ENCODE data around the gene PRTN3.
"Not testable (repeated sequence)": the region's sequence is repeated elsewhere in the genome, so short reads cannot be mapped to it uniquely, and the experiment has no call there.

The PRTN3 gene

GRCh38 chr19:829129-829758, 11.6 kb upstream of the PRTN3 start:
- H3K9me3 ChIP-seq (ENCODE audit: insufficient read depth, low read length) = no peaks in the 10 kb centered on the region
- H3K4me3 ChIP-seq (ENCODE audit: insufficient read length, low read depth) = no peak overlapping the region
- H3K27me3 ChIP-seq (ENCODE audit: insufficient read depth, insufficient read length) = no peaks in the 10 kb centered on the region
- no peaks in the 10 kb centered on the region for H3K36me3 ChIP-seq (ENCODE audit: insufficient read depth, insufficient read length, low read length)
- no peak for TF ChIP-seq YY1 (IDR thresholded peaks at IDR 0.05; ENCODE audit: insufficient read depth, insufficient read length)
- no peak for TF ChIP-seq ZNF274 (IDR thresholded peaks at IDR 0.05; ENCODE audit: low read depth, low read length)
- TF ChIP-seq SUZ12 (IDR thresholded peaks at IDR 0.05; ENCODE audit: extremely low read depth, insufficient read depth, insufficient read length) = no peak
- no peak for DNase-seq (ENCODE audit: low read depth, low spot score)
- no peak overlapping the region for H3K9ac ChIP-seq (ENCODE audit: insufficient read length, low read depth)
- peaks cover 5% of the 10 kb centered on the region for H3K4me1 ChIP-seq (ENCODE audit: insufficient read depth, insufficient read length)

- H3K27me3 ChIP-seq (ENCODE audit: insufficient read depth, insufficient read length) = no peaks in the 10 kb centered on the region
- H3K9me3 ChIP-seq (ENCODE audit: insufficient read depth, low read length) = no peaks in the 10 kb centered on the region
- H3K36me3 ChIP-seq (ENCODE audit: insufficient read depth, insufficient read length, low read length) = no peaks in the 10 kb centered on the region
- TF ChIP-seq SUZ12 (IDR thresholded peaks at IDR 0.05; ENCODE audit: extremely low read depth, insufficient read depth, insufficient read length) (no peak), YY1 (IDR thresholded peaks at IDR 0.05; ENCODE audit: insufficient read depth, insufficient read length) (no peak), ZNF274 (IDR thresholded peaks at IDR 0.05; ENCODE audit: low read depth, low read length) (no peak)
- no peak for DNase-seq (ENCODE audit: low read depth, low spot score)
- no peak overlapping the region for H3K4me3 ChIP-seq (ENCODE audit: insufficient read length, low read depth)
- peaks cover 3% of the 10 kb centered on the region for H3K4me1 ChIP-seq (ENCODE audit: insufficient read depth, insufficient read length)
- H3K9ac ChIP-seq (ENCODE audit: insufficient read length, low read depth) = no peak overlapping the region
Observed at GRCh38 chr19:831407-832369, 9.1 kb upstream of the PRTN3 start.

DNA sequence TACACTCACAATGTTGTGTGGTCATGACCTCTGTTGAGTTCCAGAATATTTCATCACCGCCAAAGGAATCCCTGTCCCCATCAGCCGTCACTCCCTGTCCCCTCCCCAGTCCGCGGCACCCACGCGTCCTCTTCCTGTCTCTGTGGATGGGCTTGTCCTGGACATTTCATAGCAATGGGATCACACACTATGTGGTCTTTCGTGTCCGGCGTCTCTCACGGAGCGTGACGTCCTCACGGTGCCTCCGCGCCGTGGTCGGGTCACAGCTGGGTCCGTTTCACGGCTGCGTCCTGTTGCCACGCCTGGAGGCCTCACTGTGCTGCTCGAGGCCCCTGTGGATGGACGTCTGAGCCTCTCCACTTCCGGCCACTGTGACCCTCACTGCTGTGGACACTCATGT, 6.6 kb upstream of the PRTN3 start:
- H3K4me1 ChIP-seq (ENCODE audit: insufficient read depth, insufficient read length) = peaks cover 5% of the 10 kb centered on the region
- no peak for DNase-seq (ENCODE audit: low read depth, low spot score)
- no peaks in the 10 kb centered on the region for H3K36me3 ChIP-seq (ENCODE audit: insufficient read depth, insufficient read length, low read length)
- H3K27me3 ChIP-seq (ENCODE audit: insufficient read depth, insufficient read length) = no peaks in the 10 kb centered on the region
- no peak overlapping the region for H3K4me3 ChIP-seq (ENCODE audit: insufficient read length, low read depth)
- no peaks in the 10 kb centered on the region for H3K9me3 ChIP-seq (ENCODE audit: insufficient read depth, low read length)
- TF ChIP-seq YY1 (IDR thresholded peaks at IDR 0.05; ENCODE audit: insufficient read depth, insufficient read length) (no peak), SUZ12 (IDR thresholded peaks at IDR 0.05; ENCODE audit: extremely low read depth, insufficient read depth, insufficient read length) (no peak), ZNF274 (IDR thresholded peaks at IDR 0.05; ENCODE audit: low read depth, low read length) (no peak)
- no peak overlapping the region for H3K9ac ChIP-seq (ENCODE audit: insufficient read length, low read depth)

DNA sequence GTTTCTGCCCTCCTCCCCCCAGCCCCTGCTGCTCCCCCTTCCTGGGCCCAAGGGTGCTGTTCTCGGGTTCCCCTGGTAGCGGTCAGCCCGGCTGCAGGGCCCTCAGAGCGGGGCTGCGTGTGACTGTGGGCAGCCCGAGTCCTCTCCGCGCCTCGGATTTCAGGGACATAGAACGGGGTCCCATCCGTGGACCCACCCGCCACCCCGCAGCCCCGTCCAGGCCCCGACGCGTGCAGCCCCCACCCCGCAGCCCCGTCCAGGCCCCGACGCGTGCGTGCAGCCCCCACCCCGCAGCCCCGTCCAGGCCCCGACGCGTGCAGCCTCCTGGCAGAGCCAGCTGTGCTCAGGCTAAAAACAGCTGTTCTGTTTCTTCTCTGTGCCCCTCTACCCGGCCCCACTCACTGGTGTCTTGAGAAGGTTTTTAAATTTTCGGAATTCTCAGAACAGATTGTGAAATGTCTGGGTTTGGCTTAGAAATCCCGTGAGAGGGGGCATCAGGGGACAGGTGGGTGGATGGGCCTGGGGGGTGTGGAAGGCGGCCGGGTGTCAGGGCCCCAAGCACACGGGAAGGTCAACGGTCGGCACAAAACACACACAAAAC, 5.5 kb upstream of the PRTN3 start:
- DNase-seq (ENCODE audit: low read depth, low spot score) = no peak
- no peak for TF ChIP-seq YY1 (IDR thresholded peaks at IDR 0.05; ENCODE audit: insufficient read depth, insufficient read length)
- TF ChIP-seq SUZ12 (IDR thresholded peaks at IDR 0.05; ENCODE audit: extremely low read depth, insufficient read depth, insufficient read length) = no peak
- TF ChIP-seq ZNF274 (IDR thresholded peaks at IDR 0.05; ENCODE audit: low read depth, low read length) = no peak
- H3K27me3 ChIP-seq (ENCODE audit: insufficient read depth, insufficient read length) = no peaks in the 10 kb centered on the region
- H3K9me3 ChIP-seq (ENCODE audit: insufficient read depth, low read length) = no peaks in the 10 kb centered on the region
- H3K36me3 ChIP-seq (ENCODE audit: insufficient read depth, insufficient read length, low read length) = no peaks in the 10 kb centered on the region
- no peak overlapping the region for H3K4me3 ChIP-seq (ENCODE audit: insufficient read length, low read depth)
- peaks cover 5% of the 10 kb centered on the region for H3K4me1 ChIP-seq (ENCODE audit: insufficient read depth, insufficient read length)
- no peak overlapping the region for H3K9ac ChIP-seq (ENCODE audit: insufficient read length, low read depth)

GRCh38 chr19:842802-843179, 2.0 kb downstream of the PRTN3 start:
- not testable (repeated sequence) for H3K9me3 ChIP-seq (ENCODE audit: insufficient read depth, low read length); DNase-seq (ENCODE audit: low read depth, low spot score); H3K36me3 ChIP-seq (ENCODE audit: insufficient read depth, insufficient read length, low read length); H3K9ac ChIP-seq (ENCODE audit: insufficient read length, low read depth); H3K4me3 ChIP-seq (ENCODE audit: insufficient read length, low read depth)
- H3K4me1 ChIP-seq (ENCODE audit: insufficient read depth, insufficient read length) = peaks cover 17% of the 10 kb centered on the region
- peaks cover 16% of the 10 kb centered on the region for H3K27me3 ChIP-seq (ENCODE audit: insufficient read depth, insufficient read length)

DNA sequence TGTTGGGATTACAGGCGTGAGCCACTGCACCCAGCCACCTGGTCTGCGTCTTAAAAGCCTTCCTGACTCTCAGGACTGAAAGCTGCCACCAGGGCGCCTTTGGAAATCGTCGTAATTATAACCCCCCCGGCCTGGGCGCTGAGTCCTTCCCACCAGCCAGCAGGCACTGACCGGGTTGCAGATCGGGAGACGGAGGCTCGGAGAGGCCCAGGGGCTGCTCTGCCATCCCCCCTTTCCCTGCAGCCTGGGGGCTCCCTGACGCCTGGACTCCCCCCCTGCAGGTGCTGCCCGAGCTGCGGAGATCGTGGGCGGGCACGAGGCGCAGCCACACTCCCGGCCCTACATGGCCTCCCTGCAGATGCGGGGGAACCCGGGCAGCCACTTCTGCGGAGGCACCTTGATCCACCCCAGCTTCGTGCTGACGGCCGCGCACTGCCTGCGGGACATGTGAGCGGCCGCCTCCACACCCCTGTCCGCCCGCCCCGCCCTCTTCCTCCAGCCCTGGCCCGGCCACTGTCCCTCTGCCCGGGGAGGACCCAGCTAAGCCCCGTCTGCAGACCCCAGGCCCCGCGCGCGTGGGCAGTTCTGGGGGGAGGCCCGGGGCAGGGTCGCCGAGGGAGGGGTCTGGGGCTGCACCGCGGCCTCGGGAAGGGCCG, 2.5 kb downstream of the PRTN3 start:
- H3K9me3 ChIP-seq (ENCODE audit: insufficient read depth, low read length) = no peaks in the 10 kb centered on the region
- DNase-seq (ENCODE audit: low read depth, low spot score) = no peak
- H3K9ac ChIP-seq (ENCODE audit: insufficient read length, low read depth) = peak overlapping the region; percentile 76

More for the DNA sequence above, 2.5 kb downstream of the PRTN3 start:
- TF ChIP-seq ZNF274 (IDR thresholded peaks at IDR 0.05; ENCODE audit: low read depth, low read length) = no peak
- no peak for TF ChIP-seq SUZ12 (IDR thresholded peaks at IDR 0.05; ENCODE audit: extremely low read depth, insufficient read depth, insufficient read length)
- TF ChIP-seq YY1 (IDR thresholded peaks at IDR 0.05; ENCODE audit: insufficient read depth, insufficient read length) = no peak
- Histone ChIP-seq H3K36me3 (ENCODE audit: insufficient read depth, insufficient read length, low read length) (no peaks in the 10 kb centered on the region), H3K27me3 (ENCODE audit: insufficient read depth, insufficient read length) (peaks cover 16% of the 10 kb centered on the region), H3K4me3 (ENCODE audit: insufficient read length, low read depth) (peak overlapping the region; percentile 37), H3K4me1 (ENCODE audit: insufficient read depth, insufficient read length) (peaks cover 18% of the 10 kb centered on the region)
